CD4-positive, CD25-positive, alpha-beta regulatory T cell (primary cell): Measurements from ENCODE around the gene CERCAM. TPM values are rescaled to one million over a fixed set of nuclear protein-coding genes. Genes with fewer than 3 reads are reported as not detected.

ENCODE experiments used
- polyA plus RNA-seq, 4 donors: library from polyadenylated mRNA; unstranded; fragments of 300-500 nt; fragmentation: Illumina TruSeq; gene quantifications; one replicate each; pipeline ENCODE4 v1.2.3, GENCODE V29; 2021
- total RNA-seq: library from RNA; stranded (reverse); gene quantifications from one replicate; pipeline ENCODE4 v1.2.3, GENCODE V29; 2022

The CERCAM gene
- total and polyA plus RNA-seq, 5 donors from 2014 or later = 0.12 TPM; not detected in 4

Other genes with a start within 250 kb of the CERCAM start
- 128 TPM for gene CIZ1, start 229.3 kb upstream of the CERCAM start, total RNA-seq
- gene CIZ1, start 229.3 kb upstream of the CERCAM start, polyA plus RNA-seq = 1 to 10 TPM; 7.2 to 9.3 (median 8.0) TPM
- gene DNM1, start 217.5 kb upstream of the CERCAM start, total RNA-seq = 1.5 TPM
- not detected for gene DNM1, start 217.5 kb upstream of the CERCAM start, polyA plus RNA-seq
- 55.8 TPM for gene GOLGA2, start 144.8 kb upstream of the CERCAM start, total RNA-seq
- 1 to 10 TPM; 3.7 to 5.0 (median 4.1) TPM for gene GOLGA2, start 144.8 kb upstream of the CERCAM start, polyA plus RNA-seq
- 10.6 TPM for gene SWI5, start 144.6 kb upstream of the CERCAM start, total RNA-seq
- 10 to 100 TPM; 19.8 to 27.1 (median 22.5) TPM for gene SWI5, start 144.6 kb upstream of the CERCAM start, polyA plus RNA-seq
- 8.2 TPM for gene TRUB2, start 98.4 kb upstream of the CERCAM start, total RNA-seq
- 10 to 100 TPM; 21.7 to 26.8 (median 24.3) TPM for gene TRUB2, start 98.4 kb upstream of the CERCAM start, polyA plus RNA-seq
- 30.4 TPM for gene COQ4, start 98.0 kb upstream of the CERCAM start, total RNA-seq
- gene COQ4, start 98.0 kb upstream of the CERCAM start, polyA plus RNA-seq = 10 to 100 TPM; 30.4 to 41.3 (median 33.8) TPM
- gene SLC27A4, start 80.3 kb upstream of the CERCAM start, total RNA-seq = 8.6 TPM
- gene SLC27A4, start 80.3 kb upstream of the CERCAM start, polyA plus RNA-seq = 1 to 10 TPM; 5.5 to 8.7 (median 6.4) TPM
- gene URM1, start 49.5 kb upstream of the CERCAM start, total RNA-seq = 46.2 TPM
- gene URM1, start 49.5 kb upstream of the CERCAM start, polyA plus RNA-seq = 10 to 100 TPM; 47.4 to 60.7 (median 53.2) TPM
- gene ODF2, start 35.1 kb downstream of the CERCAM start, total RNA-seq = 31.9 TPM
- gene ODF2, start 35.1 kb downstream of the CERCAM start, polyA plus RNA-seq = 10 to 100 TPM; 12.9 to 19.8 (median 13.8) TPM
- gene GLE1, start 83.9 kb downstream of the CERCAM start, total RNA-seq = 16.7 TPM
- 10 to 100 TPM; 24.9 to 34.1 (median 31.5) TPM for gene GLE1, start 83.9 kb downstream of the CERCAM start, polyA plus RNA-seq
- 769 TPM for gene SPTAN1, start 131.7 kb downstream of the CERCAM start, total RNA-seq
- gene SPTAN1, start 131.7 kb downstream of the CERCAM start, polyA plus RNA-seq = 10 to 100 TPM; 79.8 to 86.2 (median 83.2) TPM
- gene DYNC2I2, start 236.0 kb downstream of the CERCAM start, total RNA-seq = 3.6 TPM
- 10 to 100 TPM in 1 of 4 donors, 1 to 10 TPM in 3; 2.3 to 10.2 (median 5.1) TPM for gene DYNC2I2, start 236.0 kb downstream of the CERCAM start, polyA plus RNA-seq